H7 (cell line): ENCODE results near the gene HFE. TPM values are rescaled to one million over a fixed set of nuclear protein-coding genes. Genes with fewer than 3 reads are reported as not detected.

Experiments used
- total RNA-seq: library from RNA; depleted of rRNA; stranded (reverse); fragments of >200 nt; shearing (Covaris generic); gene quantifications from 2 replicates; pipeline ENCODE4 v1.2.3, GENCODE V29; 2014; rRNA removed

Gene HFE
- total RNA-seq, 1 experiment from 2014 or later, result 0.38 TPM

Other genes with a start within 250 kb of the HFE start
- not detected in 2 replicates for gene SLC17A3, start 213.2 kb upstream of the HFE start, total RNA-seq
- gene SLC17A2, start 156.7 kb upstream of the HFE start, total RNA-seq, result not detected in 2 replicates
- gene TRIM38, start 124.6 kb upstream of the HFE start, total RNA-seq, result 1.0 and 2.3 TPM in 2 replicates